ENCODE measurements around the gene ALDOB. TPM values are rescaled to one million over a fixed set of nuclear protein-coding genes. Genes with fewer than 3 reads are reported as not detected.

The ALDOB gene
- polyA plus RNA-seq, 2 of the 4 experiments (the other 2 are of a cell fraction): not detected

GRCh38 chr9:101469026-101469425 is 33.5 kb upstream of the ALDOB start:
- no peak for ATAC-seq
- ChIA-PET CTCF (interaction anchor here (0.8 to 9.8 kb wide), 3 partner anchors 9 to 20 kb away, joined by 3 to 81 read pairs (median 17); no protein-coding TSS in a partner anchor), POLR2A (interaction anchor here (0.8 kb wide), 1 partner anchor 18 kb away, joined by 4 read pairs; a partner anchor contains a TSS)
- H3K27ac ChIP-seq: no peak overlapping the region
- H3K4me2 ChIP-seq: no peak overlapping the region
- WGBS (ENCODE audit: missing lambda C conversion rate): 77% methylated on average over 2 of the region's 2 CpGs
- no peak for TF ChIP-seq CBX8 (IDR thresholded peaks at IDR 0.05)
- no peak overlapping the region for H3K4me3 ChIP-seq
- no peak for FAIRE-seq
- no peaks in the 10 kb centered on the region for H3K9me3 ChIP-seq
- peaks cover 3% of the 10 kb centered on the region; the same call in 1 of the 3 replicates for H3K4me1 ChIP-seq
- no peak for DNase-seq (ENCODE audit: low read depth in 1 of 2, low spot score in 1 of 2)

- CTCF ChIA-PET: interaction anchor here (0.7 to 9.8 kb wide), 5 partner anchors 10 to 62 kb away, joined by 3 to 81 read pairs (median 8); a partner anchor contains a TSS
Measured at GRCh38 chr9:101468116-101468515, 32.5 kb upstream of the ALDOB start.

GRCh38 chr9:101467690-101468089 is 32.1 kb upstream of the ALDOB start:
- no peak overlapping the region for H3K4me3 ChIP-seq
- ATAC-seq (no peak), FAIRE-seq (no peak), DNase-seq (ENCODE audit: low read depth in 1 of 2, low spot score in 1 of 2) (no peak)
- peaks cover 3% of the 10 kb centered on the region; the same call in 1 of the 3 replicates for H3K4me1 ChIP-seq
- no peaks in the 10 kb centered on the region for H3K9me3 ChIP-seq
- ChIA-PET CTCF (interaction anchor here (0.7 to 9.8 kb wide), 7 partner anchors 10 to 100 kb away, joined by 3 to 81 read pairs (median 8); a partner anchor contains a TSS), POLR2A (no interaction called here)
- 87% methylated on average over 3 of the region's 3 CpGs for WGBS (ENCODE audit: missing lambda C conversion rate)
- no peak overlapping the region for H3K27ac ChIP-seq
- H3K4me2 ChIP-seq: no peak overlapping the region
- TF ChIP-seq REST (IDR thresholded peaks at IDR 0.05) (no peak), EP300 (IDR thresholded peaks at IDR 0.05) (no peak), JUNB (IDR thresholded peaks at IDR 0.05) (no peak), TFCP2L1 (CRISPR knock-in tag; IDR thresholded peaks at IDR 0.05) (no peak), CEBPB (IDR thresholded peaks at IDR 0.05) (no peak), ZFP36 (IDR thresholded peaks at IDR 0.05; ENCODE audit: borderline replicate concordance, partially characterized antibody) (no peak), KDM1A (IDR thresholded peaks at IDR 0.05; ENCODE audit: low read depth) (no peak), FOSL2 (IDR thresholded peaks at IDR 0.05) (no peak), FOSL2 (CRISPR knock-in tag; IDR thresholded peaks at IDR 0.05) (no peak), MYC (IDR thresholded peaks at IDR 0.05; ENCODE audit: borderline replicate concordance, low read length) (no peak), FOXS1 (CRISPR knock-in tag; IDR thresholded peaks at IDR 0.05) (no peak), MAX (IDR thresholded peaks at IDR 0.05) (no peak), GATA3 (IDR thresholded peaks at IDR 0.05; ENCODE audit: borderline replicate concordance) (no peak), MAFK (IDR thresholded peaks at IDR 0.05; ENCODE audit: partially characterized antibody) (no peak), PBX3 (IDR thresholded peaks at IDR 0.05) (no peak), SREBF2 (IDR thresholded peaks at IDR 0.05) (no peak)

More at GRCh38 chr9:101468116-101468515, 32.5 kb upstream of the ALDOB start:
- H3K4me1 ChIP-seq: peaks cover 3% of the 10 kb centered on the region; the same call in 1 of the 3 replicates
- POLR2A ChIA-PET: no interaction called here
- 87% methylated on average over 1 of the region's 1 CpG for WGBS (ENCODE audit: missing lambda C conversion rate)
- DNase-seq (ENCODE audit: low read depth in 1 of 2, low spot score in 1 of 2) (no peak), ATAC-seq (no peak), FAIRE-seq (no peak)
- H3K27ac ChIP-seq: no peak overlapping the region
- no peak for TF ChIP-seq FOXS1 (CRISPR knock-in tag; IDR thresholded peaks at IDR 0.05)
- TF ChIP-seq ESRRA (IDR thresholded peaks at IDR 0.05; ENCODE audit: borderline replicate concordance, low read length): no peak
- TF ChIP-seq JUNB (IDR thresholded peaks at IDR 0.05): no peak
- no peak for TF ChIP-seq RFX5 (IDR thresholded peaks at IDR 0.05)
- no peak for TF ChIP-seq EHMT2 (IDR thresholded peaks at IDR 0.05; ENCODE audit: low read depth)
- no peak for TF ChIP-seq CHD4 (IDR thresholded peaks at IDR 0.05; ENCODE audit: borderline replicate concordance)
- TF ChIP-seq HES2 (IDR thresholded peaks at IDR 0.05): no peak
- no peak for TF ChIP-seq CBX2 (IDR thresholded peaks at IDR 0.05; ENCODE audit: borderline replicate concordance, low read depth)
- TF ChIP-seq REST (IDR thresholded peaks at IDR 0.05): no peak
- no peak for TF ChIP-seq EP300 (IDR thresholded peaks at IDR 0.05)
- TF ChIP-seq ZFP36 (IDR thresholded peaks at IDR 0.05; ENCODE audit: borderline replicate concordance, partially characterized antibody): no peak
- TF ChIP-seq RCOR1 (IDR thresholded peaks at IDR 0.05; ENCODE audit: low read depth, low read length): no peak
- H3K4me2 ChIP-seq: no peak overlapping the region
- H3K9me3 ChIP-seq: no peaks in the 10 kb centered on the region
- H3K4me3 ChIP-seq: no peak overlapping the region

All from A549 (cell line).